WTC11 (cell line): ENCODE measurements around the gene PLA2G4E.

ENCODE experiments used
- CBFB ChIP-seq: sonication (generic); formaldehyde crosslinking; IDR thresholded peaks from 2 replicates; pipeline ENCODE4 v1.8.1; 2022; ENCODE audit warnings: mild to moderate bottlenecking, low read depth, missing genetic modification reagents
- CREB1 ChIP-seq: sonication (generic); formaldehyde crosslinking; IDR thresholded peaks from 2 replicates; pipeline ENCODE4 v1.8.0; 2023; ENCODE audit warnings: mild to moderate bottlenecking, missing genetic modification reagents
- RELA ChIP-seq: sonication (generic); formaldehyde crosslinking; IDR thresholded peaks from 2 replicates; pipeline ENCODE4 v1.8.1; 2022; ENCODE audit warnings: missing genetic modification reagents, mild to moderate bottlenecking, borderline replicate concordance
- SP1 ChIP-seq: sonication (generic); formaldehyde crosslinking; conservative IDR thresholded peaks from 2 replicates; pipeline ENCODE4 v1.8.1; 2022; ENCODE audit warnings: missing genetic modification reagents
- ZNF232 ChIP-seq: sonication (generic); formaldehyde crosslinking; IDR thresholded peaks from 2 replicates; pipeline ENCODE4 v1.8.0; 2022; ENCODE audit warnings: mild to moderate bottlenecking, missing genetic modification reagents
- ZNF416 ChIP-seq: fragments of 250-450 bp; sonication (Bioruptor Pico); IDR thresholded peaks from 2 replicates; pipeline ENCODE4 v1.9.0; 2021; ENCODE audit warnings: mild to moderate bottlenecking, inconsistent platforms
- TF ChIP-seq, protein P1 (sequence below): fragments of 200-600 bp; IDR thresholded peaks from 2 replicates; pipeline ENCODE4 v1.8.0; 2022; ENCODE audit warnings: antibody characterized with exemption
- TF ChIP-seq, protein P2 (sequence below): sonication (generic); formaldehyde crosslinking; IDR thresholded peaks from 2 replicates; pipeline ENCODE4 v1.8.1; 2022; ENCODE audit warnings: mild to moderate bottlenecking, moderate library complexity, missing genetic modification reagents
- TF ChIP-seq, protein P3 (sequence below): sonication (generic); formaldehyde crosslinking; IDR thresholded peaks from 2 replicates; pipeline ENCODE4 v1.8.0; 2022; ENCODE audit warnings: mild to moderate bottlenecking, missing genetic modification reagents
- TF ChIP-seq, protein P4 (sequence below): sonication (generic); formaldehyde crosslinking; IDR thresholded peaks from 2 replicates; pipeline ENCODE4 v1.8.1; 2022; ENCODE audit warnings: low read depth, missing genetic modification reagents, borderline replicate concordance
- TF ChIP-seq, protein P5 (sequence below): sonication (generic); formaldehyde crosslinking; IDR thresholded peaks from 2 replicates; pipeline ENCODE4 v1.8.0; 2022; ENCODE audit warnings: mild to moderate bottlenecking, missing genetic modification reagents
- TF ChIP-seq, protein P6 (sequence below): sonication (generic); formaldehyde crosslinking; IDR thresholded peaks from 2 replicates; pipeline ENCODE4 v1.8.1; 2022; ENCODE audit warnings: low read depth, mild to moderate bottlenecking, moderate library complexity, missing genetic modification reagents, borderline replicate concordance

DNA sequence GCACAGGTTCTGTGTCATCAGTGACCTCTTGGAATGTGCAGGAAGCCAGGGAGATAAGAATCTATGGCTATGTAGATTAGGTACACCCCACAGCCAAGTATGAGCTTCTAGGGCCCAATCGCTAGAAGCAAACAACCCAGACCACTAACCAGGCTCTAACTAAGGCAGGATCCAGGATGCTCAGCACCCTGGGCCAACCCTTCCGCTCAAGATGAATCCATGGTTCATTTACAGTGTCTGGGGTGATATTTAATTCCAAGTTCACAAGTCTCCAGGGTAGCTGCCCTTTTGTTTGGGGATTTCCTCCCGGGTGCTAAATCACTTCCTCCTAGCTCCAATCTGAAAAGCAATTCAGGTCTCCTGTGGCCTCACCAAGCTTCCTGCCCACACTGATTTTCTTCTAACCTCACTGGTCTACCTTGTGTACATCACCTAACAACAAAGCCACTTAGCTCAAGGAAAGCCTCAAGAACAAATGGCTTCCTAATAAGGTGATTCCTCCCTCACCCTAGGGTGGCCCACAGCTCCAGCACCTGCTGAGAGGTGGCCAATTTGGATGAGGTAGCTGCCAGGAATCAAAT, 50.9 kb downstream of the PLA2G4E start:
- TF ChIP-seq, protein P1, sequence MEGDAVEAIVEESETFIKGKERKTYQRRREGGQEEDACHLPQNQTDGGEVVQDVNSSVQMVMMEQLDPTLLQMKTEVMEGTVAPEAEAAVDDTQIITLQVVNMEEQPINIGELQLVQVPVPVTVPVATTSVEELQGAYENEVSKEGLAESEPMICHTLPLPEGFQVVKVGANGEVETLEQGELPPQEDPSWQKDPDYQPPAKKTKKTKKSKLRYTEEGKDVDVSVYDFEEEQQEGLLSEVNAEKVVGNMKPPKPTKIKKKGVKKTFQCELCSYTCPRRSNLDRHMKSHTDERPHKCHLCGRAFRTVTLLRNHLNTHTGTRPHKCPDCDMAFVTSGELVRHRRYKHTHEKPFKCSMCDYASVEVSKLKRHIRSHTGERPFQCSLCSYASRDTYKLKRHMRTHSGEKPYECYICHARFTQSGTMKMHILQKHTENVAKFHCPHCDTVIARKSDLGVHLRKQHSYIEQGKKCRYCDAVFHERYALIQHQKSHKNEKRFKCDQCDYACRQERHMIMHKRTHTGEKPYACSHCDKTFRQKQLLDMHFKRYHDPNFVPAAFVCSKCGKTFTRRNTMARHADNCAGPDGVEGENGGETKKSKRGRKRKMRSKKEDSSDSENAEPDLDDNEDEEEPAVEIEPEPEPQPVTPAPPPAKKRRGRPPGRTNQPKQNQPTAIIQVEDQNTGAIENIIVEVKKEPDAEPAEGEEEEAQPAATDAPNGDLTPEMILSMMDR: no peak
- TF ChIP-seq SP1: no peak
- no peak for TF ChIP-seq ZNF416 (CRISPR knock-in tag)
- no peak for TF ChIP-seq ZNF232 (CRISPR knock-in tag)
- TF ChIP-seq, protein P2, sequence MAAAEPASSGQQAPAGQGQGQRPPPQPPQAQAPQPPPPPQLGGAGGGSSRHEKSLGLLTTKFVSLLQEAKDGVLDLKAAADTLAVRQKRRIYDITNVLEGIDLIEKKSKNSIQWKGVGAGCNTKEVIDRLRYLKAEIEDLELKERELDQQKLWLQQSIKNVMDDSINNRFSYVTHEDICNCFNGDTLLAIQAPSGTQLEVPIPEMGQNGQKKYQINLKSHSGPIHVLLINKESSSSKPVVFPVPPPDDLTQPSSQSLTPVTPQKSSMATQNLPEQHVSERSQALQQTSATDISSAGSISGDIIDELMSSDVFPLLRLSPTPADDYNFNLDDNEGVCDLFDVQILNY: no peak
- TF ChIP-seq CBFB (CRISPR knock-in tag): no peak
- no peak for TF ChIP-seq CREB1 (CRISPR knock-in tag)
- TF ChIP-seq, protein P3, sequence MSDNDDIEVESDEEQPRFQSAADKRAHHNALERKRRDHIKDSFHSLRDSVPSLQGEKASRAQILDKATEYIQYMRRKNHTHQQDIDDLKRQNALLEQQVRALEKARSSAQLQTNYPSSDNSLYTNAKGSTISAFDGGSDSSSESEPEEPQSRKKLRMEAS (CRISPR knock-in tag): no peak
- TF ChIP-seq RELA (CRISPR knock-in tag): no peak
- TF ChIP-seq, protein P4, sequence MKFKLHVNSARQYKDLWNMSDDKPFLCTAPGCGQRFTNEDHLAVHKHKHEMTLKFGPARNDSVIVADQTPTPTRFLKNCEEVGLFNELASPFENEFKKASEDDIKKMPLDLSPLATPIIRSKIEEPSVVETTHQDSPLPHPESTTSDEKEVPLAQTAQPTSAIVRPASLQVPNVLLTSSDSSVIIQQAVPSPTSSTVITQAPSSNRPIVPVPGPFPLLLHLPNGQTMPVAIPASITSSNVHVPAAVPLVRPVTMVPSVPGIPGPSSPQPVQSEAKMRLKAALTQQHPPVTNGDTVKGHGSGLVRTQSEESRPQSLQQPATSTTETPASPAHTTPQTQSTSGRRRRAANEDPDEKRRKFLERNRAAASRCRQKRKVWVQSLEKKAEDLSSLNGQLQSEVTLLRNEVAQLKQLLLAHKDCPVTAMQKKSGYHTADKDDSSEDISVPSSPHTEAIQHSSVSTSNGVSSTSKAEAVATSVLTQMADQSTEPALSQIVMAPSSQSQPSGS: no peak
- TF ChIP-seq, protein P5, sequence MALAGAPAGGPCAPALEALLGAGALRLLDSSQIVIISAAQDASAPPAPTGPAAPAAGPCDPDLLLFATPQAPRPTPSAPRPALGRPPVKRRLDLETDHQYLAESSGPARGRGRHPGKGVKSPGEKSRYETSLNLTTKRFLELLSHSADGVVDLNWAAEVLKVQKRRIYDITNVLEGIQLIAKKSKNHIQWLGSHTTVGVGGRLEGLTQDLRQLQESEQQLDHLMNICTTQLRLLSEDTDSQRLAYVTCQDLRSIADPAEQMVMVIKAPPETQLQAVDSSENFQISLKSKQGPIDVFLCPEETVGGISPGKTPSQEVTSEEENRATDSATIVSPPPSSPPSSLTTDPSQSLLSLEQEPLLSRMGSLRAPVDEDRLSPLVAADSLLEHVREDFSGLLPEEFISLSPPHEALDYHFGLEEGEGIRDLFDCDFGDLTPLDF (CRISPR knock-in tag): no peak
- TF ChIP-seq, protein P6, sequence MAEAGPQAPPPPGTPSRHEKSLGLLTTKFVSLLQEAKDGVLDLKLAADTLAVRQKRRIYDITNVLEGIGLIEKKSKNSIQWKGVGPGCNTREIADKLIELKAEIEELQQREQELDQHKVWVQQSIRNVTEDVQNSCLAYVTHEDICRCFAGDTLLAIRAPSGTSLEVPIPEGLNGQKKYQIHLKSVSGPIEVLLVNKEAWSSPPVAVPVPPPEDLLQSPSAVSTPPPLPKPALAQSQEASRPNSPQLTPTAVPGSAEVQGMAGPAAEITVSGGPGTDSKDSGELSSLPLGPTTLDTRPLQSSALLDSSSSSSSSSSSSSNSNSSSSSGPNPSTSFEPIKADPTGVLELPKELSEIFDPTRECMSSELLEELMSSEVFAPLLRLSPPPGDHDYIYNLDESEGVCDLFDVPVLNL (CRISPR knock-in tag): no peak
